C4-2B (cell line): ENCODE data around the gene SEMA5B.

Source experiments
- H3K27ac ChIP-seq: fragments of 450-650 bp; 2 replicates; pipeline ENCODE4 v1.5.1; 2017
- ZFX ChIP-seq: fragments of 450-650 bp; IDR thresholded peaks from 2 replicates; pipeline ENCODE4 v1.6.1; 2017
- TF ChIP-seq, protein P1 (sequence below): fragments of 450-650 bp; conservative IDR thresholded peaks from 2 replicates; pipeline ENCODE4 v1.5.1; 2017; ENCODE audit warnings: mild to moderate bottlenecking

SEMA5B gene

DNA sequence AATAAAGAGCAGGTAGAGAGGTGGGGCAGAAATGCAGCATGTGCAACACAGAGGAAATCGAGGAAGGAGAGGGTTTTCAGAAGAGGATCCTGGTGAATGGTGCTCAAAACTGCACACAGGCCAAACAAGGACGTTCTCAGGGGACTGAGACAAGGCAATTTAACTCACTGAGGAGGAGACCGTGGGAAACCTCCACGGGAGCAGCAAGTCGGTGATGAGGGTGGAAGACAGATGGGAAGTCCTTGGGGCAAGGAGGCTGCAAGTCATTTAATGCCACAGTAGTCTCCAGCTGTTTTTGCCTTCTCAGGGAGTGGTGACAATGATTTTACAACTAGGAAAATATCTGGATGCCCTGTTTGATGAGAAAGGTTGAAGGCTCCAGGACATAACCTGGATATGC lies 27.8 kb upstream of the SEMA5B start:
- no peak for TF ChIP-seq ZFX
- TF ChIP-seq, protein P1, sequence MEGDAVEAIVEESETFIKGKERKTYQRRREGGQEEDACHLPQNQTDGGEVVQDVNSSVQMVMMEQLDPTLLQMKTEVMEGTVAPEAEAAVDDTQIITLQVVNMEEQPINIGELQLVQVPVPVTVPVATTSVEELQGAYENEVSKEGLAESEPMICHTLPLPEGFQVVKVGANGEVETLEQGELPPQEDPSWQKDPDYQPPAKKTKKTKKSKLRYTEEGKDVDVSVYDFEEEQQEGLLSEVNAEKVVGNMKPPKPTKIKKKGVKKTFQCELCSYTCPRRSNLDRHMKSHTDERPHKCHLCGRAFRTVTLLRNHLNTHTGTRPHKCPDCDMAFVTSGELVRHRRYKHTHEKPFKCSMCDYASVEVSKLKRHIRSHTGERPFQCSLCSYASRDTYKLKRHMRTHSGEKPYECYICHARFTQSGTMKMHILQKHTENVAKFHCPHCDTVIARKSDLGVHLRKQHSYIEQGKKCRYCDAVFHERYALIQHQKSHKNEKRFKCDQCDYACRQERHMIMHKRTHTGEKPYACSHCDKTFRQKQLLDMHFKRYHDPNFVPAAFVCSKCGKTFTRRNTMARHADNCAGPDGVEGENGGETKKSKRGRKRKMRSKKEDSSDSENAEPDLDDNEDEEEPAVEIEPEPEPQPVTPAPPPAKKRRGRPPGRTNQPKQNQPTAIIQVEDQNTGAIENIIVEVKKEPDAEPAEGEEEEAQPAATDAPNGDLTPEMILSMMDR = no peak
- H3K27ac ChIP-seq = no peak overlapping the region

DNA sequence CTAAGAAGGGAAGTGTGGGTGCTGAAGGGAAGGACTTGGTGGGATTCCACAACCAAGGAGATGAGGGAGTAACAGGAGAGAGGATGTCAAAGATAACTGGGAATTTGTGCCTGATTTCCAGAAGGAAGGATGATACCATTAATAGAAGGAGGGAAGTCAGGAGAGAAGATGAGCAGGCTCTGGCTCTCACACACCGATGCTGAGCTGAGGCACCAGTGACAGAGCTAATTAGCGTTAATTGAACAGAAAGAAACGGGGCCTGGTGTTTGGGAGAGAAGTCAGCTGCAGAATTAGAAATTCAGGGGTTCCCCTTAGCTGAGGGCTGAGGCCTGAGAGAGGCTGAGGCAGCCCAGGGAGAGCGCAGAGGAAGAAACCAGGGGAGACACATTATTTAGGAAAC lies 27.4 kb upstream of the SEMA5B start:
- H3K27ac ChIP-seq = no peak overlapping the region
- TF ChIP-seq, protein P1 = no peak
- no peak for TF ChIP-seq ZFX

DNA sequence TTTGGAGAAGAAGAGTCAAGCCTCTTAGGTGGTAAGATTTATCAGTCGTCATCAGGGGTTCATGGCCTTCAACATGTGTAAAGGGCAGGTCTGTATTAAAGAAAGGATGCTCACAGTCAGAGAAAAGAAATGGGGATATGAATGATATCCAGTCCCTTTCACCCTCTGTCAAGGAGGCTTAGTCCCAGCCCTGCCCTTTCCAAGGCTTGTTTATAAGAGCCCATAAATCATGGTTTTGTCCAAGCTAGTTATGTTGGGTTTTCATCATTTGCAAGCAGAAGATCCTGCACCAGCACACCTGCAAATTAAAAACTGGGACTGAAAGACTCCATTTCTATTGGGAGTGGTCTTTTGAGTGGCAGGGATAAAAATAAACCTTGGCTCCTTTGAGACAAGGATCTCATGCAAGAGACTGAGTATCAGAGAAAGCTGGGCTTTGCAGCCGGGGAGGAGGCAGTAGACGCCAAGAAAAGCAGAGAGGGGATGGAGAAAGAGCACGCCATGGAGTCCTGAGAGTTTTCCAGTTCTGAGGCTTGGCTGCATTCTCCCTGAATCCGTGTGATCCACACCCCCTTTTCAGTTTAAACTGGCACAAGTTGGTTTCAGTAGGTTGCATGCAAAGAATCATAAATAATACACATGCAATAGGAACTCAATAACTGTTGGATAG lies 26.7 kb upstream of the SEMA5B start:
- no peak overlapping the region for H3K27ac ChIP-seq
- TF ChIP-seq ZFX = no peak

DNA sequence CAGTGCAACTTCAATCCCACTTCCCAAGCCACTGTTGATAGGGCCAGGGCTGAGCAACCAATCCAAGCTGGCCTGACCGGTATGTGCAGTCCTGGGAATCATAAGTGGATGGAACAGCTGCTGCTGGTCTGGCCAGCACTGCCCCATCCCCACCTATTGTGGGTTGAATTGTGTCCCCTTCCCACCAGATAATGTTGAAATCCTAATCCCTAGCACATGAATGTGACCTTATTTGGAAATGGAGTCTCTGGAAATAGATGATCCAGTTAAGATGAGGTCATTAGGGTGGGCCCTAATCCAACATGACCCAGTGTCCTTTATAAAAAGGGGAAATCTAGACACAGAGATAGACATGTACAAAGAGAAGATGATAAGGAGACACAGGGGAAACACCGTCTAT lies 25.5 kb upstream of the SEMA5B start:
- TF ChIP-seq, protein P1 = no peak
- TF ChIP-seq ZFX = no peak
- no peak overlapping the region for H3K27ac ChIP-seq

DNA sequence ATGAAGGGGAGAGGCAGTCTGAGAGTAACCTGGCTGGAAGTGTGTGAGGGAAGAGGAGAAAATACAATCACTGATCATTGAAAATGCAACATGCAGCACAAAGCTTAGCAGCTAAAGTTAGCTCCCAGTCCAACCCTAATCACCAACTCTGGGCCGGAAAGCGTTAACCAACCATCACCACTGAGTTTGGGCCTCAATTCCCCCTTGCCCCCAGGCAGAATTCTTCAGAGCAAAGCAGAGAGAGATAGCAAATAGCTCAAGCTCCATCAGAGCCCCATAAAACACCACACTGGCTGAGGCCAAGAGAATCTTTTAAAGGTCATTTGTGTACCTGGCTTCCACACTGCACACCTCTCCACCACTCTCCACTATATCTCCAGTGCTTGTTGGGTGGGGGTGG lies 23.1 kb upstream of the SEMA5B start:
- TF ChIP-seq ZFX = no peak
- TF ChIP-seq, protein P1 = no peak
- no peak overlapping the region for H3K27ac ChIP-seq

DNA sequence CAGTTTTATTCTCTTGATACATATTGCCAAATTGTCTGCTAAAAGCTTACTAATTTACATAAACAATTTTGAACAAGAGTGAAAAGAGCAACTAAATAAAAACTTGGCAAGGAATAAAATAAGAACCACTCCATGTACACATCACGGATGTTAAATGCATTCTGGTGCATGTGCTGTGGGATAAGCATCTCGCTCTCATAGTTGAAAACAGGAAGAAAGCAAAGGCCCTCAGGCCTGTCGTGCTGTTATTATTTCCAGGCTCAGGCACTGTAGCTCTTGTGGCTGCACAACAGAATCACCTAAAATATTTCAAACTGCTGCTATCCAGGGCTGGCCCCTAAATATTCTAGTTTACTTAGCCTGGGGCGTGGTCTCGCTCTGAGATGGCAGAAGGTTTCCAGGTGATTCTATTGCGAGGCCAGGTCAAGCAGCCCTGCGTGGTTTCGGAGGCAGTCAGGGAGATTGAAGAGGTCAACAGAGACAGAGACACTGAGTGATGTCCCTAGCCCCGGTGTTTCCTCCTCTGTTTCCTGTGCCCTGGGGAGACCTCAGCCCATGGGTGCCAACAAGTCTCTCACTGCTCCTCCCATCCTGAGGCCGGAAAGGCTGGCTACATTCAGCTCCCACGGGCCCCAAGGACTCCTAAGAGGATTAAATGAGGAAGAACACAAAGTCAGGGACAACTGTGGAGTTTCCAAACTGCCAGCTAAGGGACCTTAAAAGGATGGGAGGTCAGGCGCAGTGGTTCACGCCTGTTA lies 21.1 kb upstream of the SEMA5B start:
- TF ChIP-seq, protein P1 = no peak
- no peak for TF ChIP-seq ZFX
- H3K27ac ChIP-seq = no peak overlapping the region

DNA sequence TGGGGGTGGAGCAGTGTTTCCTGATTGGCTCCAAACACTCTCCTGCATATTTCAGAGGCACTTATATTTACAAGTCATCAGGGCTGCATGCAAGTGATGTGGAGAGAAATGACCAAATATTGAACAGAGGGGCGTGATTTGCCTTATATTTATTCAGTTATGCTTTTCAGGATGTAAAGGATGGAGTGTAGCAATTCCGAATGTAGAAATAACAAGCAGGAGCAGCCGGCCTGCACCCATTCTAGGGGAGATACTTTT lies 19.4 kb upstream of the SEMA5B start:
- no peak overlapping the region for H3K27ac ChIP-seq
- TF ChIP-seq, protein P1 = no peak
- TF ChIP-seq ZFX = no peak
